ENCODE data around the gene OGFOD3. TPM values are rescaled to one million over a fixed set of nuclear protein-coding genes. Genes with fewer than 3 reads are reported as not detected.

Gene OGFOD3
- total and polyA plus RNA-seq, 2 experiments from 2014 or later, result 25.7 to 30.5 TPM

DNA sequence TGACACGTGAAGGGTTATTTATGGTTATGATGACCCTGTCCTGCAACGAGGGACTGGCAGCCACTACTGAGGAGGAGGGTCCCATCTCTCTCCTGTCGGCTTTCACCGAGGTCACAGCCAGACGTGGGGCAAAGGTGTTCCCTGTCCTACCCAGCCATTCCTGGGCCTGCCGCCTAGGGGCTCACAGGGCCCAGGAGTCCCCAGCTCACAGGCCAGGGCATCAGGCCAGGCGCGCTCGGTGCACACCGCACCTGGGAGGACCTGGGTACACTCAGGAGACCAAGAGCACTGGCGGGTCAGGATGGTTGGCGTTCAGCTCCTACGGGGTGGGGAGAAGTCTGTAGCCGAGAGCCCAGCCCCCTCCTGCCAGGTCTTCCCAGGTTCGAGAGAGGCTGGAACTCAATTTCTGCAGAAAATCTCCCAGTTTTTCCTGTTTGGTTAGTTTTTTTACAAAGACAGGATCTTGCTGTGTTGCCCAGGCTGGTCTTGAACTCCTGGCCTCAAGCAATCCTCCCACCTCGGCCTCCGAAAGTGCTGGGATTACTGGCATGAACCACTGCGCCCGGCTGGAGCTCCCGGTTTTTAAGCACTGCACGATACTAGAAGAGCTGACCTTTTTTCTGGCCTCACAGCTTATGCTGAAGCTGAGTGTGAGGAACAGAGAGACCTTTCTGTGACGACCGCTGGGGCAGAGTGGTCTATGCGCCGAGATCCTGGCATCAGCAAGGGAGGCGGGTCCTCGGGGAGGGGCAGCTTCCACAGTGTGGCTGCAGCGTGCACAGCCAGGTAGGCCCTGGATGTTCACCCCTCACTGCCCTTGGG, 24.5 kb upstream of the OGFOD3 start:
- TF ChIP-seq EZH2 (IDR thresholded peaks at IDR 0.05; ENCODE audit: borderline replicate concordance), result no peak
- TF ChIP-seq, protein P1, sequence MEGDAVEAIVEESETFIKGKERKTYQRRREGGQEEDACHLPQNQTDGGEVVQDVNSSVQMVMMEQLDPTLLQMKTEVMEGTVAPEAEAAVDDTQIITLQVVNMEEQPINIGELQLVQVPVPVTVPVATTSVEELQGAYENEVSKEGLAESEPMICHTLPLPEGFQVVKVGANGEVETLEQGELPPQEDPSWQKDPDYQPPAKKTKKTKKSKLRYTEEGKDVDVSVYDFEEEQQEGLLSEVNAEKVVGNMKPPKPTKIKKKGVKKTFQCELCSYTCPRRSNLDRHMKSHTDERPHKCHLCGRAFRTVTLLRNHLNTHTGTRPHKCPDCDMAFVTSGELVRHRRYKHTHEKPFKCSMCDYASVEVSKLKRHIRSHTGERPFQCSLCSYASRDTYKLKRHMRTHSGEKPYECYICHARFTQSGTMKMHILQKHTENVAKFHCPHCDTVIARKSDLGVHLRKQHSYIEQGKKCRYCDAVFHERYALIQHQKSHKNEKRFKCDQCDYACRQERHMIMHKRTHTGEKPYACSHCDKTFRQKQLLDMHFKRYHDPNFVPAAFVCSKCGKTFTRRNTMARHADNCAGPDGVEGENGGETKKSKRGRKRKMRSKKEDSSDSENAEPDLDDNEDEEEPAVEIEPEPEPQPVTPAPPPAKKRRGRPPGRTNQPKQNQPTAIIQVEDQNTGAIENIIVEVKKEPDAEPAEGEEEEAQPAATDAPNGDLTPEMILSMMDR (IDR thresholded peaks at IDR 0.05; ENCODE audit: poor library complexity), result no peak
- no peak for TF ChIP-seq EZH2phosphoT487 (IDR thresholded peaks at IDR 0.05; ENCODE audit: low read depth, severe bottlenecking, unreplicated experiment)
- Histone ChIP-seq H3K4me2 (no peak overlapping the region), H3K27me3 (no peaks in the 10 kb centered on the region), H3K36me3 (replicated peaks; ENCODE audit: insufficient read depth, low read depth) (no peaks in the 10 kb centered on the region), H2AFZ (no peak overlapping the region), H3K4me1 (ENCODE audit: insufficient read depth) (no peaks in the 10 kb centered on the region), H4K20me1 (ENCODE audit: insufficient read depth, poor library complexity, severe bottlenecking) (no peaks in the 10 kb centered on the region), H3K4me3 (no peak overlapping the region), H3K9me2 (replicated peaks; ENCODE audit: insufficient read depth) (no peaks in the 10 kb centered on the region), H3K79me2 (no peaks in the 10 kb centered on the region), H3K9me3 (ENCODE audit: low read depth) (no peaks in the 10 kb centered on the region), H3K27ac (no peak overlapping the region)
- no peak for DNase-seq (ENCODE audit: low spot score)
- 95% methylated on average over 28 of the region's 28 CpGs for WGBS (ENCODE audit: low lambda C conversion rate, missing lambda C conversion rate)

DNA sequence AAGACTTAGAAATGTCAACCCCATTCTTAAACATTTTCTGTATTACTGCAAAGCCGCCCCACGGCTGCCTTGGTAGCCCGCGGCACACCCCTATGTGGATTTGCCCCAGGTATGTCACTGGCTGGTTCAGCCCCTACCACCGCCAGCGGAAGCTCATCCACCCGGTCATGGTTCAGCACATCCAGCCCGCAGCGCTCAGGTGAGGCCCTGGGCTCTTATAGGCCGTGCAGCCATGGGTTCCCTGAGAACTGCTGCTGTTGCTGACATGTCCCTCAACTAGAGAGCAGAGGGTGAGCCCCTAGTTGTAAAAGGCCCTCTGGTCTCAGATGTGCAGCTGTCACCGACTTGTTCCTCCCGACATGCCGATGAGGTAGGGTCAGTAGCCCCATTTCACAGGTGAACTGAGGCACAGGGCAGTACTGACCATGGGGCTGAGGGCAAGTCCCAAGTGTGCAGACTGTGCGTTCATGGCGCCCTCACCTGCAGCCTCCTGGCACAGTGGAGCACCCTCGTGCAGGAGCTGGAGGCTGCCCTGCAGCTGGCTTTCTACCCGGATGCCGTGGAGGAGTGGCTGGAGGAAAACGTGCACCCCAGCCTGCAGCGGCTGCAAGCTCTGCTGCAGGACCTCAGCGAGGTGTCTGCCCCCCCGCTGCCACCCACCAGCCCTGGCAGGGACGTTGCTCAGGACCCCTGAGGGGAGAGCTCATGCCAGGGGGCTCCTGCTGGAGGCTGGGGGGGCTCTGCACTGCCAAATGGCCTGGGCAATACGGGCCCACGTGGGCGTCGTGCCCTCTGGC, 23.5 kb upstream of the OGFOD3 start:
- TF ChIP-seq, protein P1 (IDR thresholded peaks at IDR 0.05; ENCODE audit: poor library complexity), result no peak
- no peak for TF ChIP-seq EZH2 (IDR thresholded peaks at IDR 0.05; ENCODE audit: borderline replicate concordance)
- no peak for TF ChIP-seq EZH2phosphoT487 (IDR thresholded peaks at IDR 0.05; ENCODE audit: low read depth, severe bottlenecking, unreplicated experiment)
- Histone ChIP-seq H3K4me3 (no peak overlapping the region), H2AFZ (no peak overlapping the region), H3K9me2 (replicated peaks; ENCODE audit: insufficient read depth) (no peaks in the 10 kb centered on the region), H3K4me2 (no peak overlapping the region), H3K36me3 (replicated peaks; ENCODE audit: insufficient read depth, low read depth) (no peaks in the 10 kb centered on the region), H4K20me1 (ENCODE audit: insufficient read depth, poor library complexity, severe bottlenecking) (no peaks in the 10 kb centered on the region), H3K79me2 (no peaks in the 10 kb centered on the region), H3K4me1 (ENCODE audit: insufficient read depth) (no peaks in the 10 kb centered on the region), H3K9me3 (ENCODE audit: low read depth) (no peaks in the 10 kb centered on the region), H3K27me3 (no peaks in the 10 kb centered on the region), H3K27ac (no peak overlapping the region)
- no peak for DNase-seq (ENCODE audit: low spot score)
- WGBS (ENCODE audit: low lambda C conversion rate, missing lambda C conversion rate), result 90% methylated on average over 26 of the region's 27 CpGs

DNA sequence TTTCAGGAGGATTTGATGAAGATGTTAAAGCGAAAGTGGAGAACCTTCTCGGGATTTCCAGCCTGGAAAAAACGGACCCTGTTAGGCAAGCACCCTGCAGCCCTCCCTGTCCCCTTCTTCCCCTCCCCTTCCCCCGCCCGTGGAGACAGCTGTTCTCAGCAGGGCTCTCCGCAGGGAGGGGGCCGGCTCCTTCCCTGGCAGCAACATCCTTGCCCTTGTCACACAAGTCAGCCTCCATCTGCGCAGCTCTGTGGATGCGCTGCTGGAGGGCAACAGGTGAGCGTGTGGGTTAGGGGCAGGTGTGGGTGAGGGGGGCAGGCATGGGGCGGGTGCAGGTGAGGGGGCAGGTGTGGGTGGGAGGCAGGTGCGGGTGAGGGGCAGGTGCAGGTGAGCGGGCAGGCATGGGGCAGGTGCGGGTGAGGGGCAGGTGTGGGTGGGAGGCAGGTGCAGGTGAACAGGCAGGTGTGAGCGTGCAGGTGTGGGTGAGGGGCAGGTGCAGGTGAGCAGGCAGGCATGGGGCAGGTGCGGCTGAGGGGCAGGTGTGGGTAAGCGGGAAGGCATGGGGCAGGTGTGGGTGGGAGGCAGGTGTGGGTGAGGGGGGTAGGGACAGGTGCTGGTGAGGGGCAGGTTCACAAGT, 22.7 kb upstream of the OGFOD3 start:
- WGBS (ENCODE audit: low lambda C conversion rate, missing lambda C conversion rate), result 59% methylated on average over 9 of the region's 17 CpGs
- no peaks in the 10 kb centered on the region for H4K20me1 ChIP-seq (ENCODE audit: insufficient read depth, poor library complexity, severe bottlenecking)
- H3K36me3 ChIP-seq (replicated peaks; ENCODE audit: insufficient read depth, low read depth), result no peaks in the 10 kb centered on the region
- H3K4me1 ChIP-seq (ENCODE audit: insufficient read depth), result no peaks in the 10 kb centered on the region
- no peak overlapping the region for H2AFZ ChIP-seq
- DNase-seq (ENCODE audit: low spot score), result no peak
- H3K79me2 ChIP-seq, result no peaks in the 10 kb centered on the region
- no peaks in the 10 kb centered on the region for H3K9me3 ChIP-seq (ENCODE audit: low read depth)
- TF ChIP-seq EZH2 (IDR thresholded peaks at IDR 0.05; ENCODE audit: borderline replicate concordance) (no peak), EZH2phosphoT487 (IDR thresholded peaks at IDR 0.05; ENCODE audit: low read depth, severe bottlenecking, unreplicated experiment) (no peak)
- TF ChIP-seq, protein P1 (IDR thresholded peaks at IDR 0.05; ENCODE audit: poor library complexity), result no peak
- no peak overlapping the region for H3K4me3 ChIP-seq
- H3K9me2 ChIP-seq (replicated peaks; ENCODE audit: insufficient read depth), result no peaks in the 10 kb centered on the region
- no peaks in the 10 kb centered on the region for H3K27me3 ChIP-seq
- H3K4me2 ChIP-seq, result no peak overlapping the region
- no peak overlapping the region for H3K27ac ChIP-seq

All from hepatocyte (in vitro differentiated cells).